ENCODE data around the gene ZCCHC7. TPM values are rescaled to one million over a fixed set of nuclear protein-coding genes. Genes with fewer than 3 reads are reported as not detected.

ZCCHC7 gene
- total and polyA plus RNA-seq, 2 of the 8 experiments (the other 6 are each of a cell fraction or from before 2014, with no cell fraction given), result 12.2 to 27.5 TPM

DNA sequence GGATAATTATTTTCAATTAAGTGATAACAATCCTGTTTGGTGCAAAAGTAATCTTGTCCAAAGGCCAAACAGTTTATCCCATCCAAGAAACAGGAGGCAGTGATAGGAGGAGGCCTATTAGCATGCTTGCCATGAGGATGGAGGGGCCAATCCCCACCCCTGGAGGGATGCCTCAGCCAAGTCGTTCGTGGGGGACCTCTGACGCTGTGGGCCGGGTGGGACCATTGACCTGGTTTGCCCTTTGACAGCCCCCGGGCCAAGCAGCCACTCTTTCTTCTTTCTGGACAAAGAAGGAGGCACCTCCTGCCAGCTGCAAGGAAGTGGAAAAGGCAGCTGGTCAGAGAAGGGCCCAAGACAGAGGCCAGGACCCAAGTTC, 262.6 kb downstream of the ZCCHC7 start:
- Histone ChIP-seq H3K27ac (ENCODE audit: low read depth, low read length) (no peak overlapping the region), H3K14ac (ENCODE audit: insufficient read length) (no peak overlapping the region)

More for the DNA sequence above, 262.6 kb downstream of the ZCCHC7 start:
- H2AK5ac ChIP-seq (ENCODE audit: low read depth, low read length), result no peak overlapping the region
- H4K8ac ChIP-seq (ENCODE audit: extremely low read depth, insufficient read depth, low read length), result no peak overlapping the region
- no peaks in the 10 kb centered on the region; the same call in 1 of the 2 replicates for H3K23me2 ChIP-seq (ENCODE audit: low read depth, low read length)
- H3K36me3 ChIP-seq (ENCODE audit: control insufficient read depth in 2 of 4, insufficient read depth in 4 of 4, low read length in 3 of 4), result no peaks in the 10 kb centered on the region
- H3K23ac ChIP-seq (ENCODE audit: insufficient read length), result no peak overlapping the region
- H4K91ac ChIP-seq (replicated peaks; ENCODE audit: insufficient read length, low read length), result no peak overlapping the region
- H2BK5ac ChIP-seq (ENCODE audit: low read depth, low read length), result no peak overlapping the region
- DNase-seq (ENCODE audit: low read depth in 1 of 2, low spot score in 2 of 2), result no peak
- H3K4me1 ChIP-seq (replicated peaks in 1 of 4; ENCODE audit: control insufficient read depth in 3 of 4, insufficient read depth in 4 of 4, low read length in 3 of 4), result no peaks in the 10 kb centered on the region
- H3K4ac ChIP-seq (replicated peaks; ENCODE audit: insufficient read length, low read depth, low read length), result no peak overlapping the region
- H3K9me3 ChIP-seq (ENCODE audit: insufficient read depth in 2 of 2, low read depth in 1 of 2, low read length in 1 of 2), result no peaks in the 10 kb centered on the region
- 93% methylated on average over 5 of the region's 5 CpGs; no CpG with 5 or more reads in 1 of the 2 experiments for WGBS, 2 experiments (ENCODE audit: extremely low coverage in 1 of 2, insufficient coverage in 1 of 2, insufficient read length in 1 of 2, insufficient replicate concordance in 2 of 2, low coverage in 1 of 2, low lambda C conversion rate in 2 of 2, missing lambda C conversion rate in 1 of 2)
- H3K4me2 ChIP-seq (ENCODE audit: insufficient read depth in 1 of 2, low read depth in 2 of 2, low read length in 2 of 2), result no peak overlapping the region
- no peak overlapping the region for H2BK20ac ChIP-seq (ENCODE audit: low read length)
- no peak overlapping the region for H2BK120ac ChIP-seq (replicated peaks; ENCODE audit: low read depth, low read length)
- H2AFZ ChIP-seq (ENCODE audit: low read length), result no peak overlapping the region
- H4K5ac ChIP-seq (ENCODE audit: insufficient read length, low read depth, low read length), result no peak overlapping the region
- H3K56ac ChIP-seq (replicated peaks; ENCODE audit: insufficient read length, low read depth, low read length), result no peak overlapping the region
- no peak for FAIRE-seq
- TF ChIP-seq, protein P1, sequence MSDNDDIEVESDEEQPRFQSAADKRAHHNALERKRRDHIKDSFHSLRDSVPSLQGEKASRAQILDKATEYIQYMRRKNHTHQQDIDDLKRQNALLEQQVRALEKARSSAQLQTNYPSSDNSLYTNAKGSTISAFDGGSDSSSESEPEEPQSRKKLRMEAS (IDR thresholded peaks at IDR 0.05), result no peak
- no peak for TF ChIP-seq USF2 (IDR thresholded peaks at IDR 0.05; ENCODE audit: low read length)
- H3K18ac ChIP-seq (ENCODE audit: extremely low read depth, low read length), result no peak overlapping the region
- H2BK12ac ChIP-seq (ENCODE audit: low read depth, low read length), result no peak overlapping the region
- ChIA-PET CTCF (ENCODE audit: partially characterized antibody) (interaction anchor here (0.9 to 1.0 kb wide), 2 partner anchors 9 to 28 kb away, joined by 3 read pairs; no protein-coding TSS in a partner anchor), POLR2A (ENCODE audit: partially characterized antibody) (no interaction called here)
- no peaks in the 10 kb centered on the region for H3K27me3 ChIP-seq (replicated peaks in 1 of 4; ENCODE audit: control insufficient read depth in 3 of 4, extremely low read depth in 1 of 4, insufficient read depth in 3 of 4, low read length in 3 of 4)
- H2BK15ac ChIP-seq (ENCODE audit: low read length), result no peak overlapping the region
- no peaks in the 10 kb centered on the region for H3K79me2 ChIP-seq (ENCODE audit: control insufficient read depth in 1 of 2, insufficient read depth in 2 of 2, low read length in 2 of 2)
- H3K9ac ChIP-seq (replicated peaks in 1 of 4; ENCODE audit: extremely low read depth in 1 of 4, low read depth in 3 of 4, low read length in 3 of 4), result no peak overlapping the region
- H3K79me1 ChIP-seq (ENCODE audit: low read depth, low read length), result no peaks in the 10 kb centered on the region
- H3K4me3 ChIP-seq (ENCODE audit: extremely low read depth in 1 of 4, insufficient read depth in 2 of 4, low read depth in 3 of 4, low read length in 4 of 4), result no peak overlapping the region
- no peaks in the 10 kb centered on the region for H4K20me1 ChIP-seq (replicated peaks in 1 of 2; ENCODE audit: control insufficient read depth in 1 of 2, insufficient read depth in 2 of 2, low read length in 2 of 2)
